GM06990 (cell line): ENCODE results near the gene BAG2.
A peak's percentile ranks its signal among the peaks of the same experiment; 100 is the strongest.

ENCODE experiments used
- DNase-seq: peaks from one replicate; pipeline ENCODE4 v3.0.0-alpha.2; 2011; ENCODE audit not compliant: insufficient read length; ENCODE audit errors: extremely low read depth
- H3K27me3 ChIP-seq: replicated peaks from 2 replicates; pipeline ENCODE4 v1.6.0; 2011; ENCODE audit warnings: low read length; ENCODE audit not compliant: control insufficient read depth, insufficient read depth
- H3K36me3 ChIP-seq: 2 replicates; pipeline ENCODE4 v1.5.1; 2011; ENCODE audit warnings: low read length; ENCODE audit not compliant: control insufficient read depth, insufficient read depth
- H3K4me3 ChIP-seq: replicated peaks from 2 replicates; pipeline ENCODE4 v1.5.1; 2011; ENCODE audit warnings: low read depth, mild to moderate bottlenecking, control low read depth, low read length
- TF ChIP-seq, protein P1 (sequence below): IDR thresholded peaks from 2 replicates; pipeline ENCODE4 v1.5.1; 2011; ENCODE audit warnings: low read length, control low read depth, mild to moderate bottlenecking, inconsistent platforms; ENCODE audit not compliant: insufficient read depth, poor library complexity, severe bottlenecking

Gene BAG2

DNA sequence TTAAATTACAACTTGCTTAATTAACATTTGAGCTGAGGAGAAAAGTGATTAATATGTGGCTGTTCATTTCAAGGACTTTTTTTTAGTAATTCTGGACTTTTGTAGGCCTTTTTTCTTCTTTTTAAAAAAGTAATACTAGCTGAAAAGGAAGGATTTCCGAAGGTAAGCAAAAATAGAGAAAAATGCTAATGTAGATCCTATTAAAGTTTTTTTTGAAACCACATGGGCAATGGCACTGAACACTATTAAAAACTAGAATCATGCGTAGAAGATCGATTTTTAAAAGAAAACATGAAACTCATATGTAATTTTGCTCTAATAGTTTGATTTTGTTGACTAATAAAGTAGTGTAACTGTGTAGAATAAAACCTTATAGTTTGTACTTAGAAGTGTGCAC lies 2.4 kb downstream of the BAG2 start:
- no peaks in the 10 kb centered on the region for H3K27me3 ChIP-seq
- DNase-seq = no peak
- peak overlapping the region; percentile 84 for H3K4me3 ChIP-seq
- TF ChIP-seq, protein P1, sequence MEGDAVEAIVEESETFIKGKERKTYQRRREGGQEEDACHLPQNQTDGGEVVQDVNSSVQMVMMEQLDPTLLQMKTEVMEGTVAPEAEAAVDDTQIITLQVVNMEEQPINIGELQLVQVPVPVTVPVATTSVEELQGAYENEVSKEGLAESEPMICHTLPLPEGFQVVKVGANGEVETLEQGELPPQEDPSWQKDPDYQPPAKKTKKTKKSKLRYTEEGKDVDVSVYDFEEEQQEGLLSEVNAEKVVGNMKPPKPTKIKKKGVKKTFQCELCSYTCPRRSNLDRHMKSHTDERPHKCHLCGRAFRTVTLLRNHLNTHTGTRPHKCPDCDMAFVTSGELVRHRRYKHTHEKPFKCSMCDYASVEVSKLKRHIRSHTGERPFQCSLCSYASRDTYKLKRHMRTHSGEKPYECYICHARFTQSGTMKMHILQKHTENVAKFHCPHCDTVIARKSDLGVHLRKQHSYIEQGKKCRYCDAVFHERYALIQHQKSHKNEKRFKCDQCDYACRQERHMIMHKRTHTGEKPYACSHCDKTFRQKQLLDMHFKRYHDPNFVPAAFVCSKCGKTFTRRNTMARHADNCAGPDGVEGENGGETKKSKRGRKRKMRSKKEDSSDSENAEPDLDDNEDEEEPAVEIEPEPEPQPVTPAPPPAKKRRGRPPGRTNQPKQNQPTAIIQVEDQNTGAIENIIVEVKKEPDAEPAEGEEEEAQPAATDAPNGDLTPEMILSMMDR = no peak
- H3K36me3 ChIP-seq = no peaks in the 10 kb centered on the region; the same call in none of the 2 replicates

DNA sequence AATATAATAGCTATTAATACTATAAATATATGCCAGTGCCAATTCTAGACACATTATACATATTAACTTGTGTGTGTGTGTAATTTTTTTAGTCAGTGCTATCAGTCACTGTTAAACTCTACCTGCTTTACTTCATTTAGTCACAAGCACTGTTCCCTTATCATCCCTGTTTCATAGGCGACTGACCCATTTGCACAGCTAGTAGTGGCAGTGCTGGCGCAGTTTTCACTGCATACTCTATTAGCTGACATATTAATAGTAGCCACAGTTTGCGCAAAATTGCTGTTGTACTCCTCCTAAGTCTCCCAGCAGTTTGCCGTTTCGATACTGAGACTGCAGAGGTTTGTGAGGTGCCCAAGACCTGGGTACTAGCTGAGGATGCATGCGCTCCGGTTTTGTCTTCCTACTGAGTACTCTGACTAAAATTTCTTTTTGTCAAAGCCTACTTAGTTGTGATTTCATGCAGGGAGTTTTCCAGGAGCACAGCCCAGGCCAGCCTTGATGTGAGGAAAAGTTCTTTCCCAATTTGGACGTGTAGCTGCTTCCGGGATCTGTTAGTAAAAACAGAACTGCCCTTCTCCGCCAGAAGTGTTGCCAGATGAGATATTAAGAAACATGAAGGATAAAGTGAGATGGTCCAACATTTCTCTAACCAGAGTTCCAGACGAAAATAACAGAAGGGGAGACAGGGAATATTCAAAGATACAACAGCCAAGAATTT lies 5.6 kb downstream of the BAG2 start:
- DNase-seq = no peak
- H3K27me3 ChIP-seq = no peaks in the 10 kb centered on the region
- peaks cover 1% of the 10 kb centered on the region for H3K36me3 ChIP-seq
- H3K4me3 ChIP-seq = no peak overlapping the region
- TF ChIP-seq, protein P1 = no peak

DNA sequence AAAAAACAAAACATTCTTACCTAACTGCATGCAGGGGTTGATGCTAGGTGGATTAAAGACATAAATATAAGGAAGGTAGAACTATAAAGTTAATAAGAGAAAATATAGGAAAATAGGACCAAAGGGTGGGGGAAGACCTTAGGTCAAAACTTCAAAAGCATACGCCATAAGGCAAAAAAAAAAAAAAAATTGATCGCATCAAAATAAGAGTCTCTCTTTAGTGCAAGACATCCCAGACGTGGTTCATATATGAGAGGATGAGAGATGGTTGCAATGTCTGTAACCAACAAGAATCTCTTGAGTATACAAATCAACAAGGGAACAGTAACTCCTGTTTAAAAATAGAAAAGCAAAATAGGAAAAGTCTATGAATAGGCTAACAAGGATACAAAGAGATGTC lies 8.5 kb downstream of the BAG2 start:
- DNase-seq = no peak
- H3K27me3 ChIP-seq = no peaks in the 10 kb centered on the region
- H3K4me3 ChIP-seq = no peak overlapping the region
- H3K36me3 ChIP-seq = peaks cover 6% of the 10 kb centered on the region
- TF ChIP-seq, protein P1 = no peak

DNA sequence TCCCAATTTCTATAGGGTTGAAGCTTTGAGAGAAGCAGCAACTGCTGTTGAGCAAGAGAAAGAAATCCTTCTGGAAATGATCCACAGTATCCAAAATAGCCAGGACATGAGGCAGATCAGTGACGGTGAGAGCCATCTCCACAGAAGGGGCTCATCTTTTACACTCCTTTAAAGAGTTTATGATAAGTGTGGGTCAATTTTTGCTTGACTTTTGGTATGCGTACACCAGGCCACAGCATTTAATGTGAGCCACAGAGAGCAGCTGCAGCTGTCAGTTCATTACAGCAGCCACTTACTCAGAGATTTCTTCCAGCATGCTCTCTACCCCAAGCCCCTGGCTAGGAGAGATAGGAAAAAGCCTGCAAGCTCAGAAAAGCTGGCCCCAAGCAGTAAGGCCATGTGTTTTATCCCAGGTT lies 9.9 kb downstream of the BAG2 start:
- no peak for DNase-seq
- Histone ChIP-seq H3K27me3 (no peaks in the 10 kb centered on the region), H3K36me3 (peaks cover 6% of the 10 kb centered on the region), H3K4me3 (no peak overlapping the region)
- TF ChIP-seq, protein P1 = no peak

DNA sequence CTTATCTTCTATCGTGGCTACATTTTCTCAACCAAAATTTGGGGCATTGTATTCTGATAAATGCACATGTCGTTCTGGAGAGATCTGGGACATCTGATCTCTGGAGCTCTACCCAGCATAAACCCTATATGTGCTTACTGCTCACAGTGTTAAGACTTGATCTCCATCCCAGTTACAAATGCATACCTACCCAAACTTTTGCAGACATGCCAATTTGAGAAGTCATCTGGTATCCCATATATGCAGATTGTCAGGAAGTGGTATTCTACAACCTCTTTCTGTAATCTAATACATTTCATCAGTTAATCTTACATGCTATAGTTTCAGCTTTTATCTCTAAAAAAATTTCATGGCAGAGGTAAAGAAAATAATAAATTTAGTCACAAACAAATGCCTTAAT lies 11.2 kb downstream of the BAG2 start:
- no peak for DNase-seq
- TF ChIP-seq, protein P1 = no peak
- H3K4me3 ChIP-seq = no peak overlapping the region
- H3K27me3 ChIP-seq = no peaks in the 10 kb centered on the region
- H3K36me3 ChIP-seq = peaks cover 6% of the 10 kb centered on the region
